GM21786 (cell line): ENCODE data around the gene ESPN.
"Not testable (repeated sequence)": the region's sequence is repeated elsewhere in the genome, so short reads cannot be mapped to it uniquely, and the experiment has no call there.

ENCODE experiments used
- ATAC-seq: cut with Tn5 transposase; IDR thresholded peaks from one replicate; pipeline ENCODE4 v1.9.1; 2021; ENCODE audit not compliant: unreplicated experiment

Gene ESPN

DNA sequence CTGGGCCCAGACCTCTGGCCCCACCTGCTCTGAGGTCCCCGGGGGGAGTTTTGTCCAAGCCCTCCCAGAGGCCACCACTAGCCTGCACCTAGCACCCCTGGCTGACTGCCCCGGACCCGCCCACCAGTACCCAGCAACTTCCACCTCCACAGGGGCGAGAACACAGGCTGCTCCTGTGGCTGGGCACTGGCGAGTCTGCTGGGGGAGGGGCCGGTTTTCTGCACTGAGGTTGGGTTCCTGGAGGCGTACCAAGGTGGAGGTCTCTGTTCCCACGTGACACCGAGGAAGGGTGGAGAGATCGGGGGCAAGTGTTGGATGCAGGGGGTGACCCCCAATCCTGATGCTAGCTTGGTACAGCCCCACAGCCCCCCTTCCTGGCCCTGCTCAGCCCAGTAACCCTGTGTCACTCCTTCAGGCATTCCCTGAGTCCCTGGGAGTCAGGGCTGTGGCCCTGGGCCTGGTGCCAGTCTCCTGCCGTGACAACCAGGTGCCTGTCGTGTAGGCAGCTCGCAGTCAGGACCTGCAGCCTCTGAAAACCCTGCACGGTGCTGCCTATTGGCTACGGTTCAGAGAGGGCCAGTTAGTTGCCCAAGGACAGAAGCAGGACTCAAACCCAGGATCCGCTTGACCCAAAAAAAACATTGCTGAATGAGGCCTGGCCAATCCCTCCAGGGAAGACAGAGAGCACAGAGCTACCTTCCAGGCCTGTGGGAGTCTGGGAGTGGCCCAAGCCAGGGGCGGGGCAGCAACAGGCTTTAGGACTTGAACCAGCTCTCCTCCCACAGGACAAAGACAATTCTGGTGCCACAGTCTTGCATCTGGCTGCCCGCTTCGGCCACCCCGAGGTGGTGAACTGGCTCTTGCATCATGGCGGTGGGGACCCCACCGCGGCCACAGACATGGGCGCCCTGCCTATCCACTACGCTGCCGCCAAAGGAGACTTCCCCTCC, 3.1 kb downstream of the ESPN start:
- ATAC-seq: no peak

DNA sequence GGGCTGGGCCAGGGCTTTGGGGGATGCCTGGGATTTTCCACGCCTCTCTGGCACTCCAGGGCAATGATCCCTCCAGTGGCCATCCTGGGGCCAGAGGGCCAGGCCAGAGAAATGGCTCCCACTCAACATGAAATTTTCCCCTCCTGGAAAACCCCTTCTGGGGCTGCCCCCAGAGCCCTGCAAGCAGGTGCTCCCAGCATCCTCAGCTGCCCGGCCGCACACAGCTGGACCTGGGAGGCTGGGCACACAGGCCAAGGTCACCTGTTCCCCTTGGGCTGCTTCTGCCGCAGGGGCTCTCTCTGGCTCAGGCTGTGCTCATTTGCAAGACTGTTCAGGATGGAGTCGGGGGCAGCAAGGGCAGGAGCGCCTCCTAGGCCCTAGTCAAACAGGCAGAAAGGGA, 3.9 kb downstream of the ESPN start:
- ATAC-seq: not testable (repeated sequence)

DNA sequence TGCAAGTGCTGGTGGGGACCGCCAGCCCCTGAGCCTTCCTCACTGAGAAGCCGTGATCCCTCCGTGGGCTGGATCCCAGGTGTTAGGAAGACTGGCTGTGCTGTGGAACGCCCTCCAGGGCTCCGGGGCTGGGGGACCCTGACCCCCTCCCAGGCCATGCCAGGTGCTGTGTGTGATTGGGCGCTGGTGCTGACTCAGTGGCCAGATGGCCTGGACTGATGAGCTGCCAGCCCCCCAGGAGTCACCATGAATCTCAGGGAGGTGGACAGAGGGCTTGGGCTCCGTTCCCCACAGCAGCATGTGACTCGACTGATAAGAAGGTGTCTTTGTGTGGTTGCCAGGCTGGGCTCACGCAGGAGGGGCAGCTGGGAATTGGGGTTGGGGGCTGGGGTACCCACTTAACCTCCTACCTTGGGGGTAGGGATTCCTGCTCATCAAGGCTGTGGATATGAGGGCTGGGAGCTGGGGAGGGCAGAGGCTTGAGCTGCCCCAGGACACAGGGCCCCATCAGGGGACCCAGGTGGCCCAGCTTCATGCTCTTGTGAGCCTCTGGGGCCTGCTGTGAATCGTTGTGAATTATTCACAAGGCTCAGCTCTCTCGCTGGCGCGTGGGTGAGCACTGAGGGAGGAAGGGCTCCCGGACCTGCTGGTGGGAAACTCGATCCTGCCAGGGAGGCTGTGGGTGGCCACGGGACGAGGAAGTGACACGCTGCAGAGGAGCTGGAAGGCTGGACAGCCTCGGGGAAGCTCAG, 5.3 kb downstream of the ESPN start:
- not testable (repeated sequence) for ATAC-seq

- not testable (repeated sequence) for ATAC-seq
These were observed 7.3 kb downstream of the ESPN start for GRCh38 chr1:6431645-6432579.

DNA sequence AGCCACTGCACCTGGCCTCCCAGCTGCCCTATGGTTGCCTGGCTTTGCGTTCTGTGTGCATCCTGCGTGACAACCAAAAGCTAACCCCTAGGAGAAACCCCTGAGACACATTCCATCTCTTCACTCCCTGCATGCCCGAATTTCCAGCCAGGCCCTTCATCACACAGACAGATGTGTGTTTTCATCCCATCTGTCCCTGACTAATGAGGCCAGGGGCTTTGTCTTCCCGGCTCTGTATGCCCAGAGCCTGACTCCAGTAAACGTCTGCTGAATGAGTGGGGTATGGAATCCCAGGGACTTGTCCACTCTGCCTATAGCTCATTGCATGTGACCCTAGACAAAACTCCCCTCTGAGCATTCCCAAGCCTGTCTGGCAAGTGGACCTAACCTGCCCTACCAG, 9.6 kb downstream of the ESPN start:
- ATAC-seq: no peak

- no peak for ATAC-seq
These were observed 10.6 kb downstream of the ESPN start for GRCh38 chr1:6435129-6435528.

GRCh38 chr1:6435547-6435946, 11.0 kb downstream of the ESPN start:
- no peak for ATAC-seq

- ATAC-seq: not testable (repeated sequence)
These were observed 11.7 kb downstream of the ESPN start for GRCh38 chr1:6436277-6436676.

DNA sequence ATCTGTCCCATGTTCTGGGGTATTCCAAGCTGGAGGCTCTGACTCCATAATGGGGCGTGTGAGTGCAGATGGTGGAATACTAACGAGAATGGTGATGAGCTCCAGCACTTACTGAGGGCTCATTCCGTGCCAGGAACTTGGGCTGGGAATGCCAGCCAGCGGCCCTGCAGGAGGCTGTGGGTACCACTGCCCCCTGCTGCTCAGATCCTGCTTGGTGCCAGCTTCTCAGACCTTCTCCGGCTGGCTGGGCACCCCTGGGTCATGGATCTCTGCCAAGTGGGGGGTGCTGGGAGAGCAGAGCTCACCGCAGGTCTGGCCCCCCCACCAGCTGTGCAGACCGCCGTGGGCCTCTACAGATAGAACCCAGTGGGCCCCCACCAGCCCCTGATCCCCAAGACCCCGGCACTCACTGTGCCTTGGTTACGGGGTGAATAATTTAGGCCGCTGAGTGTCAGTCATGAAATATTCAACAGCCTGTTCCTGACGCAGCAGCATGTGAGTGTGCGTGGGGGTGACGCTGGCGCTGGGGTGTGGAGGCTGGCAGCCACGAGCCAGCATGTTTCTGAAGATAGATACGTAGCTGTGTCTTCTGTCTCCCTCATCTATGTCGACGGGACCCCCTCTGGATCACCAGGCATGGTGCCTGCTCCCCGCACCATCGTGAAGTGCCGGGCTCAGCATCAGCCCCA, 12.6 kb downstream of the ESPN start:
- not testable (repeated sequence) for ATAC-seq

GRCh38 chr1:6438047-6438525, 13.5 kb downstream of the ESPN start:
- no peak for ATAC-seq

- ATAC-seq: no peak
These were observed 15.9 kb downstream of the ESPN start for GRCh38 chr1:6440198-6441126.

- ATAC-seq: no peak
These were observed 17.0 kb downstream of the ESPN start for GRCh38 chr1:6441586-6441985.

GRCh38 chr1:6443339-6444115, 19.0 kb downstream of the ESPN start:
- ATAC-seq: no peak

DNA sequence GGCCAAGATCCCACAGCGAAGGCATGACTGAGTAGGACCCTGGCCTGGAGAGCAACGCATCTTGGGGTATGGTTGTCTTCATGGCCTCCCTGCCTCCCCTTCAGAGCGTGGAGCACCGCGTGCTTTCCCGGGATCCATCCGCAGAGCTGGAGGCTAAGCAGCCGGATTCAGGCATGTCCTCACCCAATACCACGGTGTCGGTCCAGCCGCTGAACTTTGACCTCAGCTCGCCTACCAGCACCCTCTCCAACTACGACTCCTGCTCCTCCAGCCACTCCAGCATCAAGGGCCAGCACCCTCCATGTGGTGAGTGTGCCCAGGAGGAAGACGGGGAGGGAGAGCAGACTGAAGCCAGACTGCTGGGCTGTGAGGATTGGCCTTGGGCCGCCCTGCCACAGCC, 19.8 kb downstream of the ESPN start:
- ATAC-seq: no peak

- no peak for ATAC-seq
These were observed 20.6 kb downstream of the ESPN start for GRCh38 chr1:6445062-6445763.

GRCh38 chr1:6445929-6446328, 21.4 kb downstream of the ESPN start:
- not testable (repeated sequence) for ATAC-seq

- no peak for ATAC-seq
These were observed 22.1 kb downstream of the ESPN start for GRCh38 chr1:6446665-6447015.
